CD4-positive, CD25-positive, alpha-beta regulatory T cell (primary cell): ENCODE data around the gene DHRSX. TPM values are rescaled to one million over a fixed set of nuclear protein-coding genes. Genes with fewer than 3 reads are reported as not detected.

ENCODE experiments used
- ATAC-seq, 2 donors: fragments of 150-1000 bp; cut with Tn5 transposase; one replicate each; pipeline ENCODE4 v1.10.0; 2021; ENCODE audit warnings: low read depth in 2 of 2, moderate number of reproducible peaks in 2 of 2, moderate library complexity in 1 of 2
- DNase-seq, 3 donors: peaks; one replicate each; pipeline versions ENCODE4 v3.0.0 to v3.0.0-alpha.2; 2012 to 2022; ENCODE audit warnings: mixed read lengths in 1 of 3
- H3K27ac ChIP-seq: one replicate; pipeline ENCODE4 v1.7.0; 2013; ENCODE audit warnings: mild to moderate bottlenecking, low read length; ENCODE audit not compliant: insufficient read depth, poor library complexity, severe bottlenecking
- H3K27me3 ChIP-seq: one replicate; pipeline ENCODE4 v1.7.0; 2013; ENCODE audit warnings: low read length; ENCODE audit not compliant: control insufficient read depth, insufficient read depth
- H3K36me3 ChIP-seq: one replicate; pipeline ENCODE4 v1.7.0; 2013; ENCODE audit warnings: mild to moderate bottlenecking, low read length, moderate library complexity; ENCODE audit not compliant: control insufficient read depth, insufficient read depth
- H3K4me1 ChIP-seq: 2 replicates; pipeline ENCODE4 v1.7.0; 2013; ENCODE audit warnings: mild to moderate bottlenecking, low read length; ENCODE audit not compliant: insufficient read depth, control insufficient read depth, poor library complexity, severe bottlenecking
- H3K4me3 ChIP-seq: one replicate; pipeline ENCODE4 v1.7.0; 2013; ENCODE audit warnings: low read depth, mild to moderate bottlenecking, low read length, moderate library complexity
- H3K9me3 ChIP-seq, 2 experiments: 1 replicate in 1 of 2; 2 replicates in 1 of 2; pipeline ENCODE4 v1.7.0; 2013; ENCODE audit warnings: low read length in 2 of 2, mild to moderate bottlenecking in 1 of 2, moderate library complexity in 1 of 2; ENCODE audit not compliant: control insufficient read depth in 2 of 2
- H3K27ac Mint-ChIP-seq, 3 donors: one replicate each; pipeline ENCODE4 v1.8.0; 2020 to 2022; ENCODE audit warnings: mild to moderate bottlenecking in 3 of 3, mixed read lengths in 3 of 3, moderate library complexity in 2 of 3
- H3K27me3 Mint-ChIP-seq: one replicate; pipeline ENCODE4 v1.8.0; 2022; ENCODE audit warnings: mild to moderate bottlenecking, mixed read lengths
- H3K36me3 Mint-ChIP-seq: one replicate; pipeline ENCODE4 v1.8.0; 2020; ENCODE audit warnings: mixed read lengths
- H3K4me1 Mint-ChIP-seq, 4 donors: one replicate each; pipeline ENCODE4 v1.8.0; 2020 to 2022; ENCODE audit warnings: mixed read lengths in 4 of 4, mild to moderate bottlenecking in 1 of 4
- H3K4me3 Mint-ChIP-seq, 4 donors: one replicate each; pipeline ENCODE4 v1.8.0; 2020 to 2022; ENCODE audit warnings: mild to moderate bottlenecking in 4 of 4, mixed read lengths in 4 of 4, moderate library complexity in 3 of 4
- H3K9me3 Mint-ChIP-seq, 7 donors: one replicate each; pipeline ENCODE4 v1.8.0; 2020 to 2022; ENCODE audit warnings: mixed read lengths in 7 of 7, mild to moderate bottlenecking in 3 of 7, moderate library complexity in 2 of 7
- polyA plus RNA-seq, 4 donors: library from polyadenylated mRNA; unstranded; fragments of 300-500 nt; fragmentation: Illumina TruSeq; gene quantifications; one replicate each; pipeline ENCODE4 v1.2.3, GENCODE V29; 2021
- total RNA-seq: library from RNA; stranded (reverse); gene quantifications from one replicate; pipeline ENCODE4 v1.2.3, GENCODE V29; 2022

Gene DHRSX
- total and polyA plus RNA-seq, 5 donors from 2014 or later: 16.5 to 21.8 (median 18.4) TPM

DNA sequence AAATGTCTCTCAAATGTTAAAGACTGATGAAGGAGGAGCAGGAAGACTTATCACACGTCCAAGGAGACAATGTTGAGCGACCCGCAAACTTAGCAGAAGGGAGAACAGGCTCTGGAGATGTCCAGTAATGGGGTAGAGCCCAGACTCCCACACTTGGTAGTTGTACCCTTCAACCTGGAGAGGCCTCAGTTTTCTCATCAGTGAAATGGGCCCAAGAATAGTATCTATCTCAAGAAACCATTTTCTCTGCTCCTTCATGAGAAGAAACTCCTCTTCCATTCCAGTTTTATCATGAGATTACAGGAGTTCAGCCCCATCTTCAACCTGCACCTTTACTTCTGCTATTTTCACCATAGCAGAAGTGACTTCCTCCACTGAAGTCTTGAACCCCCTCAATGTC, 169.9 kb downstream of the DHRSX start:
- peaks cover 0 to 4% (median 0%) of the 10 kb centered on the region in 4 donors for H3K4me1 Mint-ChIP-seq
- Histone ChIP-seq H3K36me3 (no peaks in the 10 kb centered on the region), H3K4me3 (no peak overlapping the region), H3K9me3 (no peaks in the 10 kb centered on the region), H3K4me1 (no peaks in the 10 kb centered on the region), H3K27me3 (no peaks in the 10 kb centered on the region), H3K27ac (no peak overlapping the region)
- H3K4me3 Mint-ChIP-seq: no peak overlapping the region
- no peak for DNase-seq
- no peak for ATAC-seq
- no peaks in the 10 kb centered on the region for H3K27me3 Mint-ChIP-seq
- peaks cover 0 to under 1% (median 0%) of the 10 kb centered on the region in 7 donors for H3K9me3 Mint-ChIP-seq
- H3K36me3 Mint-ChIP-seq: no peaks in the 10 kb centered on the region
- no peak overlapping the region for H3K27ac Mint-ChIP-seq

- Mint-ChIP-seq H3K9me3 (peaks cover 0 to 4% (median 2%) of the 10 kb centered on the region in 7 donors), H3K4me1 (peaks cover 0 to 7% (median 2%) of the 10 kb centered on the region in 4 donors), H3K4me3 (no peak overlapping the region), H3K36me3 (no peaks in the 10 kb centered on the region), H3K27me3 (no peaks in the 10 kb centered on the region), H3K27ac (no peak overlapping the region)
- Histone ChIP-seq H3K4me1 (no peaks in the 10 kb centered on the region), H3K27me3 (no peaks in the 10 kb centered on the region), H3K4me3 (no peak overlapping the region), H3K36me3 (no peaks in the 10 kb centered on the region), H3K27ac (no peak overlapping the region), H3K9me3 (no peaks in the 10 kb centered on the region)
- DNase-seq (no peak), ATAC-seq (no peak)
These were observed 170.3 kb downstream of the DHRSX start for GRCh38 chrX:2330487-2330886.

GRCh38 chrX:2327423-2327822, 173.4 kb downstream of the DHRSX start:
- peaks cover 0 to 14% (median 3%) of the 10 kb centered on the region in 4 donors for H3K4me1 Mint-ChIP-seq
- H3K36me3 Mint-ChIP-seq: no peaks in the 10 kb centered on the region
- no peaks in the 10 kb centered on the region for H3K9me3 ChIP-seq
- no peaks in the 10 kb centered on the region for H3K27me3 ChIP-seq
- peaks cover 0 to 4% (median 2%) of the 10 kb centered on the region in 7 donors for H3K9me3 Mint-ChIP-seq
- no peak overlapping the region for H3K27ac ChIP-seq
- H3K4me3 ChIP-seq: no peak overlapping the region
- DNase-seq: no peak
- H3K4me3 Mint-ChIP-seq: no peak overlapping the region
- no peak overlapping the region for H3K27ac Mint-ChIP-seq
- no peak for ATAC-seq
- no peaks in the 10 kb centered on the region for H3K4me1 ChIP-seq
- H3K36me3 ChIP-seq: no peaks in the 10 kb centered on the region
- no peaks in the 10 kb centered on the region for H3K27me3 Mint-ChIP-seq

DNA sequence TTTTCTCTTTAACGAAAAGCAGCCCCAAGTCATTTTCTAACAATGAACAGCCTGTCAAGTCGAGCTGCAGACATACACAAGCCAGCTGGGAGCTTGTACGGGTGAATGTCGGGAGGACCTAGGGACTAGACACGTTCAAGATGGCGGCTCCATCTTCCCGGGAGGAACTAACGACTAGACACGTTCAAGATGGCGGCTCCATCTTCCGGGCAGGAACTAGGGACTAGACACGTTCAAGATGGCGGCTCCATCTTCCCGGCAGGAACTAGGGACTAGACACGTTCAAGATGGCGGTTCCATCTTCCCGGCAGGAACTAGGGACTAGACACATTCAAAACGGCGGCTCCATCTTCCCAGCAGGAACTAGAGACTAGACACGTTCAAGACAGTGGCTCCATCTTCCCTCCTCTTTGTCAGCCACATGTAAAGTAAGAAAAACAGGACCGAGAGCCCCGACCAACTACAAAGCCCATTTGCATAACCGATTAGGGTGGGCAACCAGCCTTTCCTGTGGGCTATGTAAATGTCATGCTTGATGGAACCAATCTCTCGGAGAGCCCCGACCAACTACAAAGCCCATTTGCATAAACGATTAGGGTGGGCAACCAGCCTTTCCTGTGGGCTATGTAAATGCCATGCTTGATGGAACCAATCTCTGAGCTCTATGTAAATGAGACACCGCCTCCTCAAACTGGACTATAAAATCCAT, 175.5 kb downstream of the DHRSX start:
- Mint-ChIP-seq H3K36me3 (no peaks in the 10 kb centered on the region), H3K4me1 (peaks cover 0 to 14% (median 5%) of the 10 kb centered on the region in 4 donors), H3K27me3 (no peaks in the 10 kb centered on the region), H3K27ac (peak overlapping the region; percentile 90 to 95 (median 91)), H3K9me3 (peaks cover 0 to 4% (median 3%) of the 10 kb centered on the region in 7 donors), H3K4me3 (peak overlapping the region; percentile 89 to 96 (median 94))
- ATAC-seq: no peak
- peak overlapping the region; percentile 60 for H3K4me3 ChIP-seq
- H3K4me1 ChIP-seq: no peaks in the 10 kb centered on the region
- no peaks in the 10 kb centered on the region for H3K27me3 ChIP-seq
- no peak overlapping the region for H3K27ac ChIP-seq
- no peaks in the 10 kb centered on the region for H3K36me3 ChIP-seq
- H3K9me3 ChIP-seq: no peaks in the 10 kb centered on the region
- DNase-seq: peak; percentile 4 to 67 (median 32)

DNA sequence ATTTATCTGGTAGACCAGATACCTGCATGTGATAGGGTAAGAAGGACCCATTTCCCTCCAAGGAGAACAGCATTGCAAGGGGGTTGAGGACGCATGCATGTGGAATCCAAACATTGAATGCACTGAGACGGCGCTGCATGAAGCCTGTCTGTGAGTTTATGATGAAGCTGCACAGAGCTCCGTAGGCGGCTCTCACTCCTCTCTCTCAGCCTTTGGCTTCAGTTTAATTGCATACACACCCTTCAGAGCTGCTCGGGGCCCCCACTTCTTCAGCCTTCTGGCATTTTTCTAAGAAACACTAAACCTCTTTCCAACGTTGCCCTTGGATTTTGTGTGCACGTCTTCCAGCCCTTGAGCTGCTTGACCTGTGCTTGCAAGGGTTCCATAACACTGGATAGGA, 176.6 kb downstream of the DHRSX start:
- Mint-ChIP-seq H3K4me3 (peak overlapping the region in 3 of 4 donors; percentile 78 to 96 (median 93)), H3K4me1 (peaks cover 0 to 14% (median 3%) of the 10 kb centered on the region in 4 donors), H3K27me3 (no peaks in the 10 kb centered on the region), H3K36me3 (no peaks in the 10 kb centered on the region), H3K9me3 (peaks cover 0 to 4% (median 3%) of the 10 kb centered on the region in 7 donors), H3K27ac (peak overlapping the region in 1 of 3 donors; percentile 58)
- ATAC-seq (no peak), DNase-seq (no peak)
- Histone ChIP-seq H3K4me3 (no peak overlapping the region), H3K4me1 (no peaks in the 10 kb centered on the region), H3K27ac (no peak overlapping the region), H3K27me3 (no peaks in the 10 kb centered on the region), H3K36me3 (no peaks in the 10 kb centered on the region), H3K9me3 (no peaks in the 10 kb centered on the region)

DNA sequence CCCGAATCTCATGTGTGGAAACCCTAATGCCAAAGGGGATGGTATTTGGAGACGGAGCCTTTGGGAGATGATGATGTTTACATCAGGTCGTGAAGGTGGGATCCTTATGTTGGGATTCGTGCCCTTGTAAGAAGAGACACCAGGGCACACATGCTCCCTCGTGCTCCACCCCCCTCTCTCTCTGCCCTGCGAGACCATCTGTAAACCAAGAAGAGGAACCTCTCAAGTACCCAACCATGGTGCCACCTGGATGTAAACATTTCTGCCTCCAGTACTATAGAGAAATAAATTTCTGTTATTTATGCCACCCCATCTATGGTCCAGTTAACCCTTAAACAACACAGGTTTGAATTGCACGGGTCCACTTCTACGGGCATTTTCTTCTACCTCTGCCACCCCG, 179.4 kb downstream of the DHRSX start:
- Mint-ChIP-seq H3K27me3 (no peaks in the 10 kb centered on the region), H3K36me3 (peaks cover 5% of the 10 kb centered on the region), H3K27ac (no peak overlapping the region), H3K9me3 (peaks cover 0 to 5% (median 3%) of the 10 kb centered on the region in 7 donors), H3K4me3 (no peak overlapping the region), H3K4me1 (peaks cover 0 to 14% (median 3%) of the 10 kb centered on the region in 4 donors)
- Histone ChIP-seq H3K36me3 (no peaks in the 10 kb centered on the region), H3K27ac (no peak overlapping the region), H3K4me3 (no peak overlapping the region), H3K27me3 (no peaks in the 10 kb centered on the region), H3K4me1 (no peaks in the 10 kb centered on the region), H3K9me3 (no peaks in the 10 kb centered on the region)
- ATAC-seq (no peak), DNase-seq (no peak)

DNA sequence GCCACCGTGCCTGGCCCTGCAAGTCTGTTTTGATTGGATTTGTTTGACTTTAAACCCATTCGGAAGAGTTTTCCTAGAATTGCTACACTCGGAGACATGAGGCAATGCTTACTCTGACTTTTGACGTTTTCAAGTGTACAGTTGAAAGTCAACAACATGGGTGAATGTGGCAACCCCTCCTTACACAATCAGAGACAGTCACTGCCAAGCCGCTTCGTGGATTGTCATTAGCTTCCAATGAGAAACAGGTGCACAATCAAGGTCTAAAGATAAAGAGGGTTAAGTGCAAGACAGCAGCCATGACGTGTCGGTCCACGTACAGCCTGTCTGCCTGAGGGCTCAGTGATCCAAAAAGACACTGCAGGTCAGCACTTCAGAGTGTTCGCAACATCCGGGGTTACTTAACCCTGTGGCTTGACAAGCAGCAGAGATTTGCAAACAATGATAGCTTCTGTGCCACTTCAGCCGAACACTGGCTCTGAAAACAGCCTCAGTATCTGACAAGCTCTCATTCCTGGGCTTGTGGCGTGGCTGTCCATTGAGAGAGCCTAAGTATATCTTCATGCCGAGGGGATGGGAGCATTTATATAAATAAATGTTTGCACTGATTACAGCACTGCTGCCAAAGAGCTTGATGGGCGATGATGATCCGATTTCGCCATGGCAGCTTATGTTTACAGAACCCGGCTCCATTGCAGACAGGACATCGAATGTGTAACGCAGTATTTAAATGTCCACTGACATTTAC, 180.0 kb downstream of the DHRSX start:
- ATAC-seq (no peak), DNase-seq (no peak)
- peaks cover 0 to 13% (median 2%) of the 10 kb centered on the region in 4 donors for H3K4me1 Mint-ChIP-seq
- peaks cover 5% of the 10 kb centered on the region for H3K36me3 Mint-ChIP-seq
- no peaks in the 10 kb centered on the region for H3K9me3 ChIP-seq
- no peaks in the 10 kb centered on the region for H3K36me3 ChIP-seq
- H3K27me3 Mint-ChIP-seq: no peaks in the 10 kb centered on the region
- H3K27me3 ChIP-seq: no peaks in the 10 kb centered on the region
- H3K4me3 Mint-ChIP-seq: no peak overlapping the region
- H3K27ac Mint-ChIP-seq: no peak overlapping the region
- H3K27ac ChIP-seq: no peak overlapping the region
- no peaks in the 10 kb centered on the region for H3K4me1 ChIP-seq
- no peak overlapping the region for H3K4me3 ChIP-seq
- H3K9me3 Mint-ChIP-seq: peaks cover 0 to 5% (median 2%) of the 10 kb centered on the region in 7 donors
